GM19043 (cell line): Measurements from ENCODE around the gene IKZF2.
A peak's percentile ranks its signal among the peaks of the same experiment; 100 is the strongest.
"Not testable (repeated sequence)": the region's sequence is repeated elsewhere in the genome, so short reads cannot be mapped to it uniquely, and the experiment has no call there.

Experiments used
- ATAC-seq: cut with Tn5 transposase; IDR thresholded peaks from one replicate; pipeline ENCODE4 v1.9.1; 2021; ENCODE audit warnings: low read depth; ENCODE audit not compliant: unreplicated experiment

The IKZF2 gene

DNA sequence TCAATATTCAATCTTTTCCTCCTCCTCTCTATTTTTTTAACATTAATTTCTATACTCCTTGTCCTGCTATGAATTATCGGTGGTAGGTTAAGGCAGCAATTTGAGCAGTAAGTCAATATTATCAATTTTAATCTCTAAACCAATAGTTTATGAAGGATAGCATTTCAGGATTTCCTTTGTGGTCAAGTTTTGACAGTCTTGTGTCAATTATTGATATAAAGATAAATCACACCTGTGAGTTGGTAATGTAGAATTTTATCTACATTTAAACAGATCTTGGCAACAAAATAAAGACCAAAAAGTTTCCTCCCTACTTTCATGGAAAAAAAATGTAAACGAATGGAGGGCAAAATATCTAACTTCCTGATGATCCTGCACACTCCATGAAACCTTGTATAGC is 87.3 kb downstream of the IKZF2 start:
- no peak for ATAC-seq

DNA sequence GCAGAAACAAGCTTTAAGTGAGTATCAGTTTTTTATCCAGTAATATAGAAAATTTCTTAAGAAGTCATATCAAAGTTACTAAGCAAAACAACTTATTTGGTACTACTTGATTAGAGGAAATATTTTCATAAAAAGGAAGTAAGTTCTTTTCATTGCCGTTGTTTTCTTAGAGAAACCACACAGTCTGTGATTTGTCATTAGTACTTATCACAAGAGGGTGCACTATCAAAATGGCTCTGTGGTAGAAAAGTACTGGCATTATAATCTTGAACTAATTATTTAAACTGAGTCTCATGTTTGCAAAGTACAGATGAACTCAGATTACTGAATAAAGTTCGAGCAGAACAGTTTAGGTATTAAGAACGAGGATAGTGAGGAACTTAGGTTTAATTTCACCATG is 93.4 kb downstream of the IKZF2 start:
- no peak for ATAC-seq

DNA sequence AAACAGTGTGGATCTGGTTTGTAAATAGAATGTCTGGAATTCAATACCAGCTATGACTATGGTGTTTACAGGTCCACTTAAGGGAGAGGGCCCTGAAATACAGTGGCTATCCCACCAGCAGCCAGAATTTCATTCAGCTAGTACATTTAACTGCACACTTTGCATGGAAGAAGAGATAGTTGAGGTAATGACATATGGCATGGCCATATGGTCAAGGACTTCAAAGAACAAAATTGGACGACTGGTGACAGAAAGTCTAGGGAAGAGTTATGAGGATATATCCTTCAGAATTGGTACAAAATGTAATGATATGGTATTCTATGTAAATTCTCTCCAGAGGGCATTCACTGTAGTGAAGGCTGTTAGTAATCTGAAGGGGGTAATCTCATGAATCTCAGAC is 105.0 kb downstream of the IKZF2 start:
- no peak for ATAC-seq

DNA sequence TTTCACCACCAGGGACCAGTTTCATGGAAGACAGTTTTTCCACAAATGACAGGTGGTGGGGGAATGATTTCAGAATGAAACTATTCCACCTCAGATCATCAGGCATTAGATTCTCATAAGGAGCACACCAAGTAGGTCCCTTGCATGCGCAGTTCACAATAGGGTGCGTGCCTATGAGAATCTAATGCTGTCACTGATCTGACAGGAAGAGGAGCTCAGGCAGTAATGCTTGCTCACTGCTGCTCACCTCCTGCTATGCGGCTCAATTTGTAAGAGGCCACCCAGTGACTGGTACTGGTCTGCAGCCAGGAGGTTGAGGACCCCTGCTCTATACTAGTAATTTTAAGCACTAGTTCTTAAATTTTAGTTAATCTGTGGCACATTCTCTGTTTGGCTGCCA is 107.8 kb downstream of the IKZF2 start:
- ATAC-seq, result no peak

DNA sequence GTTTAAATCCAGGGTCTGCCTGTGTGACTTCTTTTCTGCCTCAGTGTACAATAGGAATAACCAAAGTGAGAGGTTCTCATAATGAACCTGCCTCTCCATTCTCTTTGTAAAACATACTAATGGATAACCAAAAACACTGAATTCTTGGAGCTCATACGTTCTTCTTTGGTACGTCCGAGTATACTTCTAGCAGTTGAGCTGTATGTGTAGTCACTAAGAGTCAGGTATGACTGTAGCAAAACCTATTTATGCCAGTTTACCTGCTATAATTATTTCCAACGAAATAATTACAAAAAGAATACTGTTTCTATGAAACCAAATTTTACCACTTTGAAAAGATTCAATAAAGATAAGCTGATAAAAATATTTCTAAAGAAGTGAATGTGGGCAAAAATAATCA is 109.2 kb downstream of the IKZF2 start:
- no peak for ATAC-seq

DNA sequence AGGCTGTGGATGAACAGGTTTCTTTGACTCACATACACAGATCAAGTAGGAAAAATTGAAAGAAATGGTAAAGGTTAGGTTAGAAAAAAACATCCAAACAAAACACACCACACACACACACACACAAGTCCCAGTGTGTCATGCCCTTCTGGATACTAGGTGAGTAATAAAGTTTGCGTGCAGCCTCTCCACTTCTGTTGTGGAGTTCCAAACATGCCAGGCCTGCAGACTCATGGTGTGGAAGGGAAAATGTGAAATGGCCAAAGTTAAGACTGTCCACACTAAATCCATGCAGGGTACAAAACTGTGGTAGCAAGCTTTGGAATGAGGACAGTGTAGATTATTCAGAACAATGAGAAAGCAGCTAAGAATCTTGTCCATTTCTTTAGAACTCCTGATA is 114.6 kb downstream of the IKZF2 start:
- no peak for ATAC-seq

DNA sequence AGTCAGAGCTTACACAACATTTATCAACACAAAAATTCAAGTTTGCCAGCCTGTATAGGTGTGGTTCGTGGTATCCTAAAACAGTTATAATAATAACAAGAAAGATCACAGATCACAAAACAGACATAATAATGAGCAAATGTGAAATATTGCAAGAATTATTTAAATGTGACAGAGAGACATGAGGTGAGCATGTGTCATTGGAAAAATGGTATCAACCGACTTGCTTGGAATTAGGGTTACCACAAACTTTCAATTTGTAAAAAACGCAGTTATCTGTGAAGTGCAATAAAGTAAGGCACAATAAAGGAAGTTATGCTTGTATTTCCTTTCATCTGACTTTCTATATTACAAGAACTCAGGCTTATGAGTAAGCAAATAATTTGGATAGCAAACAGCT is 116.8 kb downstream of the IKZF2 start:
- ATAC-seq, result no peak

DNA sequence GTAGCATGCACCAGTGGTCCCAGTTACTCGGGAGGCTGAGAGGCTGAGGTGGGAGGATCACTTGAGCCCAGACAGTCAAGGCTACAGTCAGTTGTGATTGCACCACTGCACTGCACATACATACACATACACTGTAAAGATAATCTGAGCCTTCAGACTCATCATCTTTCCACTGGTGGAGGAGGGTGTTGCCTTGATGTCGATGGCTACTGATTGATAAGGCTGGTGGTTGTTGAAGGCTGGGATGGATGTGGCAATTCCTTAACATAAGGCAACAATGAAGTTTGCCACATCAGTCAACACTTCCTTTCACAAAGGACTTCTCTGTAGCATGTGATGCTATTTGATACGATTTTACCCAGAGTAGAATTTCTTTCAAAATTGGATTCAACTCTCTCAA is 118.8 kb downstream of the IKZF2 start:
- ATAC-seq, result no peak

DNA sequence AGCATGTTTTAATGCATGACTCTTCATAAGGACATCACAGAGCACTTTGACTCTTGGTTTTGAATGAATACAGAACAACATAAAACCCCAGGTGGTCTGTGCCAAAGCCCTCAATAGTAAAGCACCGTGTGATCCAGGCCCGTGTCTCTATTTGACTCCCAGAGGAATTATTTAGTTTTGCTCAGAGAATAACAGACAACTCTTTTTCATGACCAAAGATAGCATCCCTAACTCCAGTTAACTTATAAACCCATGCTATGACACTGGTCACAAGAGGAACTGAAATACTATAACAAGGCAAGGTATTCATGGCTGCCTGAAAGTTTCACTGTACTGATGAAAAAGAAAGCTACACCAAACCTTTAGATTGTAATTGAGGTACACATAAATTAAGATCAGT is 128.4 kb downstream of the IKZF2 start:
- ATAC-seq, result peak; percentile 62

DNA sequence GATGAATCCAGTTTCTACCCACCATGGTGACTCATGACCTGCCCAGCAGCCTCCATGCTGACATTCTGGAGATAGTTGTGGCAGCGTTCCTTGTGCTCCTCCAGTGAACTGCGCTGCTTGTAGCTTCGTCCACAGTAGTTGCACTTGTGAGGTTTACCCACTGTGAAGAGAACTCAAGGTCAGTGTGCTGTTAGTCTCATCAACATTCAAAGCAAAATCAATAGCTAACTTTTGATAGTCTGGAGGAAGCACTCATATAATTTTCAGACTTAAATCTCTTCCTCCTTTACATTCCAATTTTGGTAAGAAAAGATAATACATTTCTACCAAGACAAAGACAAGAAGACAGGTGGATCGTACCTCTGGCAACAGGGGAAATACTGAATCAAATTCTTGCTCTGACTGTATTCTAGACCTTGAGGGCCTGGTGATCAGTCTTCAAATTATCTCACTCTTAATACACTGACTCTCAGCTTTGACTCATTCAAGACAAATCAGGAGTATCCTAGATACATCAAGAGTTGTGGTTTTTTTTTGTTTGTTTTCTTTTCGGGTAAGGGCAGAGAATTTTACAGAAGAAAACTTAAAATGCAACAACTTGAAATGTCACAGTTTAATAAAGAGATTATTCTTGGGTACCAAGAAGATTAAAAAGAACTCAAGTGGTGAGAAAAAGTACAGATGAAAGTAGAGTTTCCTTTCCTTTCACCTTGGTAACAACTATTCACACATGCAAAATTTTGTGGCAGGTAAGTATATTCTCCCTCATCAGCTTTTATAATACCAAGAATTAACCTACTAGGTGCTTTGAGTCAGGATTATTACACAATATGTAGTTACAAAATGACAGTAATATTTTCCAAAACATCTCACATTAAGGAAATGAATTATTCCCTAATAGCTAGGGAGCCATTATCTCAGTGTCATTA is 129.2 kb downstream of the IKZF2 start:
- ATAC-seq, result peak; percentile 76

DNA sequence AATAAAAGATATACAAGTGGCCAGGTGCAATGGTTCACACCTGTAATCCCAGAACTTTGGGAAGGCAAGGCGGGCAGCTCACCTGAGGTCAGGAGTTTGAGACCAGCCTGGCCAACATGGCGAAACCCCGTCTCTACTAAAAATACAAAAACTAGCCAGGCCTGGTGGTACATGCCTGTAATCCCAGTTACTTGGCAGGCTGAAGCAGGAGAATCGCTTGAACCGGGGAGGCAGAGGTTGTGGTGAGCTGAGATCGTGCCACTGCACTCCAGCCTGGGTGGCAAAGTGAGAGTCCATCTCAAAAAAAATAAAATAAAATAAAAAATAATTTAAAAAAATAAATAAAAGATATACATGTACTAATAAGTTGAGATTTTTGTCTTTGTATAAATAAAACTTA is 130.5 kb downstream of the IKZF2 start:
- not testable (repeated sequence) for ATAC-seq

DNA sequence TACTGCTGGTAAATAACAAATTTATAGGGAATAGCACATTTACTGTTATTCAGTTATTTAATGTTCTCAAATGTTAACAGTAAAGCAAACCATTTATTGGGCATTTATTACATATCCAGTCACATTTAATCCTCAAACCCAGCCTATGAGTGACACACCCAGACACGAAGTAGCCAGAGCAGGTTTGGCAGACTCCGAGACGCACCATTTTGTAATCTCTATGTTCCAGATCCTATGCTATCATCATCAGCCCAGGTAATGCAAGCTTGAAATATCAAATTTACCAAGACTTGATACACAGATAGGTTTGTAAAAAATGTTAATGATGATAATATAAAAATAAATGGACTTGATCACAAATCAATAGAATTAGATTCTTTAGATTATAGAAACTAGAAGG is 131.1 kb downstream of the IKZF2 start:
- ATAC-seq, result no peak

DNA sequence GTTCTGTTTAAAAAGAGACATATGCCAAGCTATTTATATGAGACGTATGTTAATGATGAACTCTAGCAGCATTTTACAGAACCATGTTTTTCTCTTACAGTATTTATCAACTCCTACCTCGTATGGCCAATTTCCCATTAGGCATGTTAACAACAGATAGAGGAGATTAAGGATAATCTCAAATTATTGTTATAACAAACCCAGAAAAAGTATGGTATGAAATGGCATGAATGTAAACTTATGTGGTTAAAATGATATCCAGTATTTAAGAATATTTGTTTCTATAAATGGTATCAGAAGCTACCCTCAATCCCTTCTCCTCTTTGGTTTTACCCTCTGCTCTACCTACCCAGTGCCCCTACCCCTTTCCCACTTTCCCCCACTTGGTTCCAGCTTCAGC is 132.0 kb downstream of the IKZF2 start:
- ATAC-seq, result no peak

DNA sequence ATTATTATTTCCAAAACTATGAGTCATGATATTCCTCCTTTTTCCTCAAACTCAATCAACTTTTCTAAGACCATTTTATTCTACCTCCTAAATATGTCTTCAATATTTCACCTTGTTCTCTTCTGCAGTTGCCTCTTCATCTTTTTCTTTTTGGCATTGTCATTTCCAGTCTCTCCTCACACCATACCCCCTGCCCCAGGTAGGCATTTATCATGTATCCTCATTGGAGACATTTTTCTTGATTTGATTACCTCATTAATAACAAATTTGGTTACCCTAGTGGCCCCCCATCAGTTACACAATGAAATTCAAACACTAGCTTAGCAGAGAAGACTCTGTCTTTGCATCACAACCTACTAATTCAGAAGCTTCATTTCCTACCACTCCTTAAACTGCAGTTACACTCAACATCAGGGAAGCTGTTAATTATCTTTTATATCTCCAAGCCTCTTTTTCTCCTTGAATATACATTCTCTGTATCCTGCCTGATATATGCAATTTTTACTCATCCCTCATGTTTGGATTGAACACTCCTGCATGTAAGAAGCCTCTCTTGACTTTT is 133.0 kb downstream of the IKZF2 start:
- ATAC-seq, result no peak

DNA sequence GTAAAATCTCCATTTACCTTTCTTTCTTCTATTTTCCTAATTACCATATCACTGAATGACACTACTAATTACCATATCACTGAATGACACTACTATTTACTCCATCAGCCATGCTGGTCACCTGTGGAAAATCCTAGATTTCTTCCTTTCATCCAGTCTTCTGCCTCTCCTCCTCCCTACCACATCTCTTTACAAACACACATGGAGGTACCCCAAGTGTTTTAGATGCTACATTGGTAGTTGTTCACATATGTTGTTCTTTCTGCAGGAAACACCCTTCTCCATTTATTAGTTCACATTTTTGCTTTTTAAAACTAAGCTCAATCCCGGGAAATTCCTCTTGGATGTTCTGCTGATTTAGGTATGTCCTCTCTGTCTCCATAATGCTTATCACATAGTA is 134.0 kb downstream of the IKZF2 start:
- no peak for ATAC-seq

DNA sequence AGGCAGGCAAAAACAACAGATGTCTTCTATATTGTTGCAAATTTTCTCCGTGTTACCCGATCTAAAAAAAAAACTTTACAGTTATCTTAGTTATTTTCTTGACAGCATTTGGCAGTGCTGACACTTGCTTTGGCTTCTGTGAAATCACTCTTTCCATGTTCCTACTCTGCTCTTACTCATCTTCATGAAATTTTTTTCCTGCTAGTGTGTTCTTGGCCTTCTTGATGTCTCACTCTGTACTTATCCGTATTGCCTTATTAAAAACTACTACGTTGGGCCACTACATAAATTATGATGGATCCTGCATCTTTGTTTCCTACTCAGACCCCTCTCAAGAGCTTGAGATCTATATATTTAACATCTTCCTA is 134.4 kb downstream of the IKZF2 start:
- no peak for ATAC-seq

DNA sequence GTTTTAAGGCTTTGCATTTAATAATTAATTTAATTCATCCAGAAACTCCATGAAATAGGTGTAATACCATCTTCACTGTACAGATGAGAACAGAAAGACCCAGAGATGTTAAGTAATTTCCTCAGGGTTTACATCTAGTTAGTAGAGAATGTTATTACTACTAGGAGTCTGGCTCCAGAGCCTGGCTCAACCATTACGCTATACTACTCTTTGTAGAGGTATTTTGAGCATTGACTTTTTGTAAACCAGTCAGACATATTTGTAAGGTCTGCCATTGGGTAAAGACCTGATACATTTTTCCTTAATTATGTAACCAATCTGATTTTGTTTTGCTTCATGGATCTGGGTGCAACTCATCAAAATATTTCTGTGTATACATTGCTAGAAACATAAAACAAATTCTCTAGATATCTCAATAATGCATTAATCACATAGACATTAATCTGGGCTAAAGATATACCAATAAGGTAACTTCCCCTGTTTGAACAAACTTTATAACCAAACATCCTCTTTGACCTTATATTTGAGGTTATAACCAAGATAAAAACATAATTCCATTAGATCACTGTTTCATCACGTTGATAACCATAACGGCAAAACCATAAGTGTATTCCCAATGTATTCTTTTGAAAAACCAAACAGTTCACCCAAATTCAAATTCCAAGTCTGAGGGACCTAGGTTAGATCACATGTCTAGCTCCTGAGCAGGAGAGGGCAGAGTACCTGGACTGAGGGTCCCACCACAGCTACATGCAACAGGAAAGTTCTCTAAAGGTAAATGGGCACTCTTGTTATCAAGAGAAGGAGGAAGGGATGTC is 135.0 kb downstream of the IKZF2 start:
- peak; percentile 34 for ATAC-seq

DNA sequence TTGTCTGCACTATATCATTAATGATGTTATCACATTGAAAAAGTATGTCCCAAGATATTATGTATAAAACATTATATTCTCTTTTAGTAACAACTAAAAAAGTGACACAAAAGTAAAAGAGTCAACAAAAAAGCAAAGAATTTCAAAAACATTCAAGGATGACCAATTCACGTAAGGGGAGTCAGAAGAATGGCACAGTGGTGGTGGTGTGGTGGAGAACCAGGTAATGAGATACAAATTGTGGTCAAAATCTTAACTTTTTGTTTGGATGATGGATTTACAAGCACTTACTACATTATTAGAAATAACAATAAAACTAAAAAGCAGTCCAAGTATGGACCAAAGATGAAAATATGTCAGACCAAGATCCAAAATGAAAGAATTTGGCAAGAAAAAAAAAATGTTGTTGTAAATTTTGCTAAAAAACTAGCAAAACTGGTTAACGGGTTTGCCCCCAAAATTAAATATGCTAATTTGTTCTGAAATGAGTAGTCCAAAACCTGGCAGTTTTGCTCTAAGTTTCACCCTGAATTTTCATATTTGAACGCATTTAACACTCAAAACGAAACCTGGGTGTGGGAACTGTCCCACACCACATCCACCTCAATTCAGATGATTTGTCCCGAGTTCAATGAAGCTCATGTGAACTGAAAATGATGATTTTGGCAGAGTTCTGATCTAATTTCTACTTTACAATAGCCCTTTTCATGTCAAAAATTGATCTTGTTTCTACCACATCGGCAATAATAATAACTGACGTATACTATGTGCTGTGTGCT is 135.8 kb downstream of the IKZF2 start:
- ATAC-seq, result peak; percentile 74

DNA sequence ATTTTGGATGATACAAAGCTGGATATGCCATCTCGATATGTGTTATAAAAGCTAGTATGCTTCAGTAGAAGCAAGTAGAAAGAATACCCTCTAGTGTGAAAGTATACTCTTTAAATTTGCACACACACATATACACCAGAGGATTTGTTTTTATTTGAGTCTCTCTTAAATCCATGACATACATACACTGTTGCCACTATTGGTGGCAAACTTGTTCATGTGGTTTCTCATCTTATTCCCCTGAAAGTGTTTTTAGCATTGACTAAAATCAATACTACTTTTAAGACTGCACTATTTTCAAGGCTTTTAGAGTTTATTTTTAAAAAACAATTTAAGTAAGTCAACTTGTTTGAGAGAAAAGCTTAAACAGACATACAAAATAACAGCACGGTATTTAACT is 137.4 kb downstream of the IKZF2 start:
- ATAC-seq, result no peak

DNA sequence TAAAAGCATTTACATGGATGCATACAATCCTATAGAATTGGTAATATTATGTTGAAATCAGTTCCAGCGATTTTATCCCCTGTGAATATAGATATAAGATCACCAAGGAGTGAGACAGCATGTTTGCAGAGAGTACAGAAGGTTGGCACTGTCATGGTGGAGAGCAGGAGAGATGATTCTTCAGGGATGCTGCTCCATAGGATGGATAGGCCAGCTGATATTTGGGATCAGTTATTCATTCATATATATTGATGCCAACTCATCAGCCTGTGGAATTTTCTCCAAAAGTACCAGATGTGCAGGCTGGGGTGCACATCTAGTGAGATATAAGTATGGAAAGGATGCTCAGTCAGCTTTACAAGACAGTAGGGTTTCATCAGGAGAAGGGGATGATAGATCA is 139.9 kb downstream of the IKZF2 start:
- no peak for ATAC-seq
